HUES6 (cell line): ENCODE data around the gene TSEN54.
"Not testable (repeated sequence)": the region's sequence is repeated elsewhere in the genome, so short reads cannot be mapped to it uniquely, and the experiment has no call there.

Source experiments
- H3K27ac ChIP-seq: 2 replicates; pipeline ENCODE4 v1.7.0; 2013; ENCODE audit warnings: low read depth, mild to moderate bottlenecking, low read length, inconsistent platforms
- H3K27me3 ChIP-seq: 2 replicates; pipeline ENCODE4 v1.6.1; 2013; ENCODE audit warnings: low read length; ENCODE audit not compliant: control insufficient read depth, insufficient read depth
- H3K36me3 ChIP-seq: 2 replicates; pipeline ENCODE4 v1.6.1; 2013; ENCODE audit warnings: low read length; ENCODE audit not compliant: control insufficient read depth, insufficient read depth
- H3K4me1 ChIP-seq: 2 replicates; pipeline ENCODE4 v1.6.1; 2013; ENCODE audit warnings: low read length; ENCODE audit not compliant: control insufficient read depth, insufficient read depth
- H3K4me3 ChIP-seq: 2 replicates; pipeline ENCODE4 v1.5.1; 2013; ENCODE audit warnings: low read depth, low read length
- H3K9ac ChIP-seq: one replicate; pipeline ENCODE4 v1.6.1; 2013; ENCODE audit warnings: mild to moderate bottlenecking, low read length
- H3K9me3 ChIP-seq: 2 replicates; pipeline ENCODE4 v1.6.1; 2013; ENCODE audit warnings: low read depth, low read length; ENCODE audit not compliant: control insufficient read depth, insufficient read depth

The TSEN54 gene

DNA sequence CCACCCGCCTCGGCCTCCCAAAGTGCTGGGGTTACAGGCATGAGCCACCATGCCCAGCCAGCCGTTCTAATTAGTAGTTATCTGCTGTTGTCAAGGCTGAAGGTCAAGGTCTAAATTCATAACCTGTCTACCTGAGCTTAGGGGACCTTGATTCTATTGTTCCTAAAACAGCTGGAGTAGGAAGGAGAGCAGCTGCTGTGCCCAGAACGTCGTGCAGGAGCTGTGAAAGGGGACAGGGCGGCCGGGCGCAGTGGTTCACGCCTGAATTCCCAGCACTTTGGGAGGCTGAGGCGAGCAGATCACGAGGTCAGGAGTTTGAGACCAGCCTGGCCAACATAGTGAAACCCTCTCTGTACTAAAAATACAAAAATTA, 38.9 kb upstream of the TSEN54 start:
- H3K27ac ChIP-seq, H3K4me3 ChIP-seq, H3K9me3 ChIP-seq, H3K9ac ChIP-seq, H3K27me3 ChIP-seq, H3K4me1 ChIP-seq: not testable (repeated sequence)
- H3K36me3 ChIP-seq: peaks cover 15% of the 10 kb centered on the region

DNA sequence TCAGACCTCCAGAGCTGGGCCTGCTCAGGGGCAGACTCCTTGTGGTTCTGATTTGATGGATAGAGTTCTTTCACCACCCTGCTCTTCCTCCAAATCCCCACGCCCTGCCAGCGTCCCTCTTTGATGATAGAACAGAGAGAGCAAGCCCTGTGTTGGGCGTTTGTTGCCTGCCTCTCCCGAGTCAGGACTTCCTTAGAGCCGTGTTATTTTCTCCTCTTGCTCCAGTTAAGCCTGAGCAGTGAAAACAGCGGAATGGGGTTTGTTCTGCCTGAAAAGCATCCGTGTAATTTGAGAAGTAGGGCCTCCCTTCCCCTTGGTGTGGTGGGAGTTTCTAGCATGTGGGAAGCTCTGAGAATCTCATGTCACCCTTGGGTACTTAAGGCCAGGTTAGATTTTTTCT, 37.8 kb upstream of the TSEN54 start:
- Histone ChIP-seq H3K27ac (no peak overlapping the region), H3K4me3 (no peak overlapping the region), H3K9me3 (no peaks in the 10 kb centered on the region), H3K9ac (no peak overlapping the region), H3K36me3 (peaks cover 5% of the 10 kb centered on the region; the same call in 1 of the 2 replicates), H3K4me1 (peaks cover 9% of the 10 kb centered on the region), H3K27me3 (no peaks in the 10 kb centered on the region)

DNA sequence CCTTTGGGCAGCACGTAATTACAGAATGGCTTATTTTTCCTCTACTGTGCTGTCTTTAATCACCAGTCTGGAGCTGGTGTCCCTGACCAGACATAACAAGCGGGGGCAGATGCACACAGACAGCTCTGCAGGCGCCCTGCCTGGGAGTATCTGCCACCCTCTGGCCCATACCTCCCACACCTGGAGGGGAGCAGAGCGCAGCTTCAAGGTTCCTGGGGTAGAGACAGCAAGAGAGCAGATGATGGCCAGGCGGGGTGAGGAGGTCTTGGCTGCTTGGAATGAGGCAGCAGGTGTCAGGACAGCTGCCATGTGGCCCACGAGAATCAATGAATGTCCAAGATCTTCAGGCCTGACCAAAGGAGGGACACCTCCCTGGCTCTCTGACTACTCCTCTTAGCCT, 36.0 kb upstream of the TSEN54 start:
- no peak overlapping the region for H3K27ac ChIP-seq
- H3K4me3 ChIP-seq: no peak overlapping the region
- H3K9ac ChIP-seq: no peak overlapping the region
- no peaks in the 10 kb centered on the region for H3K27me3 ChIP-seq
- H3K9me3 ChIP-seq: no peaks in the 10 kb centered on the region
- H3K36me3 ChIP-seq: no peaks in the 10 kb centered on the region
- peaks cover 9% of the 10 kb centered on the region for H3K4me1 ChIP-seq

DNA sequence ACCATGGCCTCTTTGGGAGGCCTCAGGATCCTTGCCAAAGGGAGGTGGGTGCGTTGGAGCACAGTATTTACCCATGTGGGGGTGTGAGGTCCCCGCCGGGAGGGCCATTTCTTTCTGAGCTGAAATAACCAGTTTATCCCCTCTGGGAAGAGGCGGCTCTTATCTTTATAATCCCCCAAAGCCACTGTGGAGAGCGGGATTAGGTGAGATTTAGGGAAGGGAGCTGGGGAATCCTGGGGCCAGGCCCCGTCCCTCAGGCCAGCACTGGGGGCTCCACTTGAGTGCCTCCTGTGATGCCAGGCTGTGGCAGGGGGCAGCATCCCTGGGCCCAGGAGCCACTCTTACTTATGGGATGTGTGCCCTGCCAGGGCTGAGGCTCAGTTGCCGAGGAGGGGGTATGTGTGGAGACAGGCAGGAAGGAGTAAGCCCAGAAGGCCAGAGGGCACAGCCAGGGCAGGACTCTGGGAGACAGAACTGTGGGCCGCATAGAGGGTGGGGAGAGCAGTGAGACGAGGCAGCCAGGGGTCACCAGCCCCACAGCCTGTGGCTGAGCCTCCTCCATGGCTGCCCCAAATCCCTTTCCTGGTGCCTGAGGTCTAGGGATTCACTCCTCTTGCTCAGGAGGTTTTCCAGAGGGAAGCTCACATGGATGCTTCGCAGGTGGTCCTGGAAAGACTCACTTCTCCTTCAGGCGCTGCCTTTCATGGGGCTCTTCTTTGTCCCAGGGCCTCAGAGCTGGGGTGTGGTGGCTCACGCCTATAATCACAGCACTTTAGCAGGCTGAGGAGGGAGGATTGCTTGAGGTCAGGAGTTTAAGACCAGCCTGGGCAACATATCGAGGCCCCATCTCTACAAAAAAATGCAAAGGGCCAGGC, 34.9 kb upstream of the TSEN54 start:
- Histone ChIP-seq H3K9ac (peak overlapping the region; percentile 15), H3K27ac (no peak overlapping the region), H3K4me3 (no peak overlapping the region), H3K36me3 (peaks cover 2% of the 10 kb centered on the region; the same call in 1 of the 2 replicates), H3K9me3 (no peaks in the 10 kb centered on the region), H3K4me1 (peaks cover 9% of the 10 kb centered on the region), H3K27me3 (no peaks in the 10 kb centered on the region)

DNA sequence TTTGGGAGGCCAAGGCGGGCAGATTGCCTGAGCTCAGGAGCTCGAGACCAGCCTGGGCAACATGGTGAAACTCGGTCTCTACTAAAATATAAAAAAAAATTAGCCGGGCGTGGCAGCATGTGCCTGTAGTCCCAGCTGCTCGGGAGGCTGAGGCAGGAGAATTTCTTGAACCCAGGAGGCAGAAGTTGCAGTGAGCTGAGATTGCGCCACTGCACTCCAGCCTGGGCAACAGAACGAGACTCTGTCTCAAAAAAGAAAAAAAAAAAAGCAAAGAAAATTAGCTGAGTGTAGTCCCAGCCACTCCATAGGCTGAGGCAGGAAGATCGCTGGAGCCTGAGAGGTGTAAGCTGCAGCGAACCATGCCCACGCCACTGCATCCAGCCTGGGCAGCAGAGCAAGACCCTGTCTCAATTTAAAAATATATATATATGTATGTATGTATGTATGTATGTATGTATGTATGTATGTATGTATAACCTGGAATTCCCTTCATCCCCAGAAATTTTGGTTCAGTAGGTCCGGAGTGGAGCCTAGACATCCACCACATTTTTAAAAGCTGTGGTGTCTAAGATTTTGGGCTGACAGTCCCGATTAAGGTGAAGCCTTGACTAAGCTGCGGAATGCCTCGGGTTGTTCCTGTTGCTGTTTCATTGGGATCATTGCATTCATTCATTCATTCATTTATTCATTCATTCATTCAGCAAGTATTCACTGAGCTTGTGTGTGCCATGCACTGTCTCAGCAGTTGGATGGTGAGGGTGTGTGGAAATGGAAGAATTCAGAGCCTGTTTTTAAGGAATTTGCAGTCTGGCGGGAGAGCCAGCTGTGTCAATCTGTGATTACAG, 34.0 kb upstream of the TSEN54 start:
- H3K9me3 ChIP-seq: no peaks in the 10 kb centered on the region
- H3K4me3 ChIP-seq: no peak overlapping the region
- no peak overlapping the region for H3K27ac ChIP-seq
- peaks cover 3% of the 10 kb centered on the region; the same call in 1 of the 2 replicates for H3K36me3 ChIP-seq
- H3K27me3 ChIP-seq: no peaks in the 10 kb centered on the region
- no peak overlapping the region for H3K9ac ChIP-seq
- H3K4me1 ChIP-seq: peaks cover 9% of the 10 kb centered on the region

DNA sequence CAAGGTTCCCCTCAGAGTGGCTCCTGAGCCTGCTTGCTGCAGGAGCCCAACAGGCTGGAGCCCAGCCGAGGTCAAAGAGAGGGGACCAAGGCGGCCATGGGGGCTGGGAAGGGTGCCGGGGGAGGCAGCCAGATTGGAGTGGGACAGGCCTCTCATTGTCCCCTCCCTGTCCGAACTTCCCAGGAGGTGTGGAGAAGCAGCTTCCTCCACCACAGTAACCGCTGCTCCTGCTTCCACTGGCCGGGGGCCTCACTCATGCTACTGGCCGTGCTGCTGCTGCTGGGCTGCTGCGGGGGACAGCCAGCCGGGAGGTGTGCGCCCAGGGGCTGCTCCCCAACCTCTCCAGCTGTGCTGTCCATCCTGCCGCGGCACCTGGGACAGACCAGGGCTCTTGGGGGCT, 30.6 kb upstream of the TSEN54 start:
- H3K9me3 ChIP-seq: no peaks in the 10 kb centered on the region
- H3K9ac ChIP-seq: no peak overlapping the region
- peaks cover 3% of the 10 kb centered on the region; the same call in 1 of the 2 replicates for H3K36me3 ChIP-seq
- H3K4me3 ChIP-seq: no peak overlapping the region
- peaks cover 4% of the 10 kb centered on the region; the same call in 1 of the 2 replicates for H3K4me1 ChIP-seq
- no peaks in the 10 kb centered on the region for H3K27me3 ChIP-seq
- no peak overlapping the region for H3K27ac ChIP-seq

DNA sequence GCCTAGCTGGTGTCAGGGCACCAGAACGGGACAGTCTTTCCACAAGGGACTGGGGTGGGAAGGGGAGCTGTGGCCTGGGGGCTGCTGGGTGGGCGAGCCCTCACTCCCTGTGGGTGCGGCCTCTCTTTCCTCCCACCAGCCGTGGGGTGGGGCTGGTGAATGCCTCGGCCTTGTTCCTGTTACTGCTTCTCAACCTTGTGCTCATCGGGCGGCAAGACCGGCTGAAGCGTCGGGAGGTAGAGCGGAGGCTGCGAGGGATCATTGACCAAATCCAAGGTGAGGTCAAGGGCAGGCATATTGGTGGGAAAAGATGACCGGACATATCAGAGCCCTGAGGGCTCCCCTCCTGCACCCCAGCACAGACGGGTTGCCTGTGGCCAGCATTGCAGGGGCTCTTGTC, 30.2 kb upstream of the TSEN54 start:
- peaks cover 4% of the 10 kb centered on the region; the same call in 1 of the 2 replicates for H3K4me1 ChIP-seq

DNA sequence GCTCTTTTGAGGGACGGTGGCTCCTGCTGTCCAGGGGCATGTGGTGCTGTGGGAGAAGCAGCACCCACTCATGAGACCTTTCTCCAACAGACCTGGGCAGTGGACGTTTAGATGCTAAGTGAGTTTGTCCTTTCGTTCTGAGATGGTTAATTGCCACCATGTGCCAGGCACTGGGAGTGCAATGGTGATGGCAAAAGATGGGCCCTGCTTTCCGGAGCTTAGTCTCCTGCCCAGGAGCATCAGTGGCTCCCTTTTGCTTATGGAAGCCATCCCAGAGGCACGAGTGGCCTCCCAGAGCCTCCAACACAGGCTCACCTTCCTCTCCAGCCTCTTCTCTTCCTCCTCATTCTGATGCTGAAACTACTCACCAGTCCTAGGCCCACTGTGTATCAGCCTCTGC, 29.4 kb upstream of the TSEN54 start:
- no peak overlapping the region for H3K27ac ChIP-seq
- no peaks in the 10 kb centered on the region for H3K9me3 ChIP-seq
- H3K4me3 ChIP-seq: no peak overlapping the region
- no peak overlapping the region for H3K9ac ChIP-seq
- H3K36me3 ChIP-seq: peaks cover 9% of the 10 kb centered on the region
- H3K27me3 ChIP-seq: no peaks in the 10 kb centered on the region
- H3K4me1 ChIP-seq: 0 out of 2 replicates have a peak, but pooled peaks cover 2% of the 10 kb centered on the region

More for the DNA sequence above, 30.2 kb upstream of the TSEN54 start:
- no peak overlapping the region for H3K9ac ChIP-seq
- no peaks in the 10 kb centered on the region for H3K9me3 ChIP-seq
- H3K27me3 ChIP-seq: no peaks in the 10 kb centered on the region
- H3K36me3 ChIP-seq: peaks cover 3% of the 10 kb centered on the region; the same call in 1 of the 2 replicates
- H3K4me3 ChIP-seq: no peak overlapping the region
- H3K27ac ChIP-seq: no peak overlapping the region

DNA sequence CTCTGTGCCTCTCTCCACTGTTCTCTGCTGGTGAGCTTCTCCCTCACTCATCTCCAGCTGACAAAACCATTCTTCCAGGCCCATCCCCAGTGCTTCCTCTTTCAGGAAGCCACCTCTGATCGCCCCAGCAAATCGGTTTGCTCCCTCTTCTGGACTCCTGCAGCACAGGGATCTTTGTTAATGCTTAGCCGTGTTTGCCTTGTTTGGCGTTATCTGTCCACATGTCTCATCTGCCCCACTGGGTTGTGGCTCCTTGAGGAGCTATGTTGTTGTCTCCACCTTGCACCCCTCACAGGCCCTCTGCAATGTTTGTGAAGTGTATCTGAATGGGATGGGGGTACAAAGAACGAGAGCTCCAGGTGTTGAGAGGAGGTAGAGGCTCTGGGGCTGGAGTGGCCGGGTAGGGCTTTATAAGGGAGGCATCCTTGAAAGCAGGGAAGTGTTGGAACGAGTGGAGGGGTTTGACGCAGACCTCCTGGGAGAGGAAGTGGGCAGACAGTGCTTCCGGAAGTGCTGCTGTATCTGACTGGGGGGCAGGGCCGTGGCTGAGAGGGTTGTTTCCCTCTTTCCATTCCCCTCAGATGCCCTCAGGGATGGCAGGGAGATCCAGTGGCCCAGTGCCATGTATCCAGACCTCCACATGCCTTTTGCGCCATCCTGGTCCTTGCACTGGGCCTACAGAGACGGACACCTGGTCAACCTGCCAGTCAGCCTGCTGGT, 28.8 kb upstream of the TSEN54 start:
- Histone ChIP-seq H3K9me3 (no peaks in the 10 kb centered on the region), H3K4me3 (no peak overlapping the region), H3K4me1 (0 out of 2 replicates have a peak, but pooled peaks cover 2% of the 10 kb centered on the region), H3K27ac (no peak overlapping the region), H3K9ac (no peak overlapping the region), H3K36me3 (peaks cover 12% of the 10 kb centered on the region), H3K27me3 (no peaks in the 10 kb centered on the region)

DNA sequence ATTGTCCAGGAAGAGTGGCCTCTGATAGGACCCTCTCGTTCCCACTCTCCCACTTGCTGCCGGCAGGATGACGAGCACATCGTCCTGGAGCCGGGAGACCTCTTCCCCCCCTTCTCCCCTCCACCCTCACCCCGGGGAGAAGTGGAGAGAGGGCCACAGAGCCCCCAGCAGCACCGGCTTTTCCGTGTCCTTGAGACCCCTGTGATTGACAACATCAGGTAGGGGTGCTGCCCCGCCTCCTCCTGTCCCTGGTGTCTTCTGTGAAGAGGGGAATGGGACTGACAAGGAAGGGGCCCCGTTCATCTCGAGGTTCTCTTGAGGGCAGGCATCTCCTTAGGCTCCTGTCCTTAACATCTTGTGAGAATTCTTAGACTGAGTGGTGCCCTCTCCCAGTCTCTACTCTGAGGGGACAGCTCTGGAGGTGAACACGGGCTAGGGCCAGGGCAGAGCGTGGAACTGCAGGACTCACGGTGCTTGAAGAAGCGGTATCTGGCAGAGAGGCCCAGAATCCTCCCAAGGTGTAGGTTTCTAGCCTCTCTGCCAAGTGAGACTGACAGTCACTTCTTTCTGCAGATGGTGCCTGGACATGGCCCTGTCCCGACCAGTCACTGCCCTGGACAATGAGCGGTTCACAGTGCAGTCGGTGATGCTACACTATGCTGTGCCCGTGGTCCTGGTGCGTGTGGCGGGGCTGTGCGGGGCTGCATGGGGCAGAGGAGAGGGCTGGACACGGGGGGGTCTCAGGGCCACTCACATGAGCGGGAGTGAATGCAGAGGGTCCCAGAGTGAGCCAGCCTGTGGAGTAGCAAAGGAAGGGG, 27.4 kb upstream of the TSEN54 start:
- H3K36me3 ChIP-seq: peaks cover 25% of the 10 kb centered on the region
- 0 out of 2 replicates have a peak, but pooled peaks cover 2% of the 10 kb centered on the region for H3K4me1 ChIP-seq
- no peak overlapping the region for H3K27ac ChIP-seq
- H3K9me3 ChIP-seq: no peaks in the 10 kb centered on the region
- H3K27me3 ChIP-seq: no peaks in the 10 kb centered on the region
- H3K4me3 ChIP-seq: no peak overlapping the region
- no peak overlapping the region for H3K9ac ChIP-seq
